HCT116 (cell line): Measurements from ENCODE around the gene TNFRSF25. TPM values are rescaled to one million over a fixed set of nuclear protein-coding genes. Genes with fewer than 3 reads are reported as not detected.

Experiments
- ATAC-seq: fragments of 200-7000 bp; cut with Tn5 transposase; 2 replicates; pipeline ENCODE4 v1.9.1; 2020; ENCODE audit warnings: mild to moderate bottlenecking, moderate library complexity
- BruUV-seq: library from RNA; stranded (reverse); fragments of 400-500 nt; replicated peaks from 2 replicates; lab custom pipeline; 2021; lab: Mats Ljungman, UMichigan
- CTCF ChIA-PET: fragments of 300-600 bp; sonication (Branson Sonifier 250); formaldehyde crosslinking; loops from one replicate; lab custom pipeline; 2021; ENCODE audit warnings: antibody characterized with exemption; lab: Charles Lee
- POLR2A ChIA-PET: fragments of 300-600, 350-600 bp; sonication (Branson Sonifier 250); formaldehyde crosslinking; loops from one replicate; lab custom pipeline; 2021; ENCODE audit warnings: antibody characterized with exemption; lab: Charles Lee
- RAD21 ChIA-PET, 2 experiments: fragments of 300-600 bp; sonication (Branson Sonifier 250); formaldehyde crosslinking; loops; one replicate each; lab custom pipeline; 2023; ENCODE audit warnings: low total read pairs in 2 of 2; ENCODE audit not compliant: uncharacterized antibody in 2 of 2, unreplicated experiment in 2 of 2, low non-redundant PET in 1 of 2; lab: Charles Lee
- DNase-seq: peaks from one replicate; pipeline ENCODE4 v3.0.0-alpha.2; 2010; ENCODE audit warnings: low read depth, low spot score
- H2AFZ ChIP-seq: fragments of 200-600 bp; shearing (Covaris generic), sonication (generic); 2 replicates; pipeline ENCODE4 v1.6.1; 2017; ENCODE audit warnings: low read depth, mixed run types, mixed read lengths, antibody characterized with exemption, low read length; ENCODE audit not compliant: poor library complexity, severe bottlenecking
- H3K27ac ChIP-seq: 2 replicates; pipeline ENCODE4 v1.5.1; 2012; ENCODE audit warnings: low read depth, low read length
- H3K27me3 ChIP-seq: fragments of 200-600 bp; sonication (generic); 2 replicates; pipeline ENCODE4 v1.6.1; 2016; ENCODE audit warnings: mixed run types, low read length, mixed read lengths; ENCODE audit not compliant: insufficient read depth
- H3K36me3 ChIP-seq, 2 experiments: fragments of 200-500 bp in 1 of 2; fragments of 200-600 bp in 1 of 2; sonication (Bioruptor generic) in 1 of 2; sonication (generic) in 1 of 2; 2 replicates each; pipeline versions ENCODE4 v1.5.1 to v1.6.1; 2014 to 2016; ENCODE audit warnings: low read length in 2 of 2, inconsistent platforms in 1 of 2, mixed read lengths in 1 of 2, mixed run types in 1 of 2; ENCODE audit not compliant: insufficient read depth in 2 of 2, control insufficient read depth in 1 of 2
- H3K4me1 ChIP-seq, 2 experiments: fragments of 200-600 bp in 1 of 2; sonication (generic) in 1 of 2; 2 replicates each; pipeline versions ENCODE4 v1.5.1 to v1.6.1; 2012 to 2017; ENCODE audit warnings: low read length in 2 of 2, inconsistent platforms in 1 of 2, mild to moderate bottlenecking in 1 of 2, mixed read lengths in 1 of 2, mixed run types in 1 of 2, moderate library complexity in 1 of 2; ENCODE audit not compliant: insufficient read depth in 2 of 2, control insufficient read depth in 1 of 2
- H3K4me2 ChIP-seq: fragments of 200-600 bp; sonication (generic); 2 replicates; pipeline ENCODE4 v1.6.1; 2017; ENCODE audit warnings: mixed run types, low read length, mixed read lengths
- H3K4me3 ChIP-seq, 2 experiments: fragments of 200-600 bp in 1 of 2; sonication (generic) in 1 of 2; replicated peaks in 1 of 2; 2 replicates each; pipeline ENCODE4 v1.5.1; 2011 to 2016; ENCODE audit warnings: low read length in 2 of 2, control low read depth in 1 of 2, low read depth in 1 of 2, mild to moderate bottlenecking in 1 of 2, mixed read lengths in 1 of 2, mixed run types in 1 of 2
- H3K79me2 ChIP-seq: fragments of 200-600 bp; sonication (generic); 2 replicates; pipeline ENCODE4 v1.6.1; 2017; ENCODE audit warnings: mild to moderate bottlenecking, mixed run types, low read length, moderate library complexity, mixed read lengths; ENCODE audit not compliant: insufficient read depth
- H3K9ac ChIP-seq: fragments of 200-600 bp; sonication (generic); 2 replicates; pipeline ENCODE4 v1.6.1; 2016; ENCODE audit warnings: low read length, mixed read lengths
- H3K9me2 ChIP-seq: fragments of 200-600 bp; sonication (generic), shearing (Covaris generic); 2 replicates; pipeline ENCODE4 v1.6.1; 2017; ENCODE audit warnings: mixed run types, mild to moderate bottlenecking, moderate library complexity; ENCODE audit not compliant: insufficient read depth
- H3K9me3 ChIP-seq, 2 experiments: fragments of 200-500 bp in 1 of 2; fragments of 200-600 bp in 1 of 2; sonication (Bioruptor generic) in 1 of 2; sonication (generic) in 1 of 2; 2 replicates each; pipeline ENCODE4 v1.6.1; 2014 to 2017; ENCODE audit warnings: low read length in 2 of 2, mixed read lengths in 2 of 2, inconsistent platforms in 1 of 2, low read depth in 1 of 2, mild to moderate bottlenecking in 1 of 2, mixed run types in 1 of 2, moderate library complexity in 1 of 2; ENCODE audit not compliant: control insufficient read depth in 1 of 2, insufficient read depth in 1 of 2
- H4K20me1 ChIP-seq: fragments of 200-600 bp; sonication (generic), shearing (Covaris generic); 2 replicates; pipeline ENCODE4 v1.6.1; 2017; ENCODE audit warnings: mixed run types, mild to moderate bottlenecking, moderate library complexity; ENCODE audit not compliant: insufficient read depth
- CBX3 ChIP-seq: IDR thresholded peaks from 2 replicates; pipeline ENCODE4 v1.6.1; 2012; ENCODE audit warnings: low read depth
- CEBPB ChIP-seq: IDR thresholded peaks from 2 replicates; pipeline ENCODE4 v1.6.1; 2012; ENCODE audit warnings: low read depth
- EGR1 ChIP-seq: IDR thresholded peaks from 2 replicates; pipeline ENCODE4 v1.6.1; 2012; ENCODE audit warnings: low read depth
- EZH2phosphoT487 ChIP-seq: fragments of 200-600 bp; IDR thresholded peaks from 2 replicates; pipeline ENCODE4 v1.6.1; 2018; ENCODE audit warnings: antibody characterized with exemption, borderline replicate concordance
- FOSL1 ChIP-seq: IDR thresholded peaks from 2 replicates; pipeline ENCODE4 v1.6.1; 2012; ENCODE audit warnings: low read depth
- JUND ChIP-seq: IDR thresholded peaks from 2 replicates; pipeline ENCODE4 v1.6.1; 2012
- POLR2A ChIP-seq: IDR thresholded peaks from 2 replicates; pipeline ENCODE4 v1.7.0; 2011; ENCODE audit warnings: borderline replicate concordance; ENCODE audit not compliant: insufficient read depth, insufficient read length; ENCODE audit errors: extremely low read depth
- RAD21 ChIP-seq: IDR thresholded peaks from 2 replicates; pipeline ENCODE4 v1.6.1; 2012; ENCODE audit warnings: low read depth, mild to moderate bottlenecking
- REST ChIP-seq: IDR thresholded peaks from 2 replicates; pipeline ENCODE4 v1.6.1; 2012; ENCODE audit warnings: low read depth
- SIN3A ChIP-seq: IDR thresholded peaks from 2 replicates; pipeline ENCODE4 v1.6.1; 2012; ENCODE audit warnings: low read depth
- SP1 ChIP-seq: IDR thresholded peaks from 2 replicates; pipeline ENCODE4 v1.6.1; 2012; ENCODE audit warnings: low read depth
- SRF ChIP-seq: IDR thresholded peaks from 2 replicates; pipeline ENCODE4 v1.6.1; 2012; ENCODE audit warnings: low read depth
- ZBTB33 ChIP-seq: IDR thresholded peaks from 2 replicates; pipeline ENCODE4 v1.6.1; 2011; ENCODE audit warnings: mild to moderate bottlenecking, low read length, moderate library complexity; ENCODE audit not compliant: insufficient replicate concordance; ENCODE audit errors: extremely low read depth
- ZFX ChIP-seq: fragments of 450-650 bp; IDR thresholded peaks from 2 replicates; pipeline ENCODE4 v1.6.1; 2017
- ZNF274 ChIP-seq: fragments of 200-500 bp; sonication (Bioruptor generic); IDR thresholded peaks from 2 replicates; pipeline ENCODE4 v1.6.1; 2014; ENCODE audit warnings: mild to moderate bottlenecking, low read depth, low read length, inconsistent platforms
- intact Hi-C: fragments of 100-400 bp; cut with micrococcal nuclease; formaldehyde crosslinking; loops from 2 replicates; pipeline ENCODE4 v1.10.0; 2022
- total RNA-seq: library from RNA; stranded (reverse); gene quantifications from one replicate; pipeline ENCODE4 v1.2.1, GENCODE V29; 2021; ENCODE audit not compliant: unreplicated experiment
- TF ChIP-seq, protein P1 (sequence below), 3 experiments: fragments of 200-600 bp in 1 of 3; sonication (generic) in 1 of 3; IDR thresholded peaks in 2 of 3; conservative IDR thresholded peaks in 1 of 3; 2 replicates each; pipeline ENCODE4 v1.5.1; 2012 to 2017; ENCODE audit warnings: low read depth in 2 of 3, low read length in 2 of 3, antibody characterized with exemption in 1 of 3, borderline replicate concordance in 1 of 3, control low read depth in 1 of 3, mild to moderate bottlenecking in 1 of 3, mixed read lengths in 1 of 3, mixed run types in 1 of 3, moderate library complexity in 1 of 3; ENCODE audit not compliant: insufficient read depth in 1 of 3
- TF ChIP-seq, protein P2 (sequence below): IDR thresholded peaks from 2 replicates; pipeline ENCODE4 v1.6.1; 2012
- TF ChIP-seq, protein P3 (sequence below): IDR thresholded peaks from 2 replicates; pipeline ENCODE4 v1.6.1; 2012

The TNFRSF25 gene
- total RNA-seq, 1 experiment from 2014 or later, result 27.5 TPM

DNA sequence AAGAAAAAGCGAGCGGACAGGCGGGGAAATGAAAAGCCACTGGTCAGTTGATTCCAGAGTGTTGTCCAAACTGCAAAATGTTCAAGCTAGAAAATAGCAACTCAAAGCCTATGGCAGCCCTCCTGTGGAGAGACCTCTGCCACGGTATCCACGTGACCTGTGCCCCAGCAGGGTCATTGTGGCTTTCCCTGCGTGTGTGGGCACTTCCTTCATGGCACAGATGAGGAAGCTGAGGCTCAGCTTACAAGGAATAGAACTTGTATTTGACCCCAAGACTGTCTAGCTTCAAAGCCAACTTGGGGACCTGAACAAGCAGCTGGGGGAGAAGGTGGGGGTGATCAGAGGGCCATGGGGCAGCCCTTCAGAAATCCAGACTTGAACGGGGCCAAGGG lies 41.1 kb upstream of the TNFRSF25 start:
- no TSS peak for BruUV-seq

More for the DNA sequence above, 41.1 kb upstream of the TNFRSF25 start:
- no peak overlapping the region for H3K4me3 ChIP-seq
- ChIA-PET CTCF (interaction anchor here (0.8 kb wide), 1 partner anchor 16 kb away, joined by 3 read pairs; no protein-coding TSS in a partner anchor), POLR2A (no interaction called here), RAD21 (no interaction called here)
- H3K4me2 ChIP-seq, result no peak overlapping the region
- H3K4me1 ChIP-seq, result no peaks in the 10 kb centered on the region
- ATAC-seq (no peak), DNase-seq (no peak)
- H3K9ac ChIP-seq, result no peak overlapping the region
- no peaks in the 10 kb centered on the region for H3K9me2 ChIP-seq
- H3K79me2 ChIP-seq, result no peaks in the 10 kb centered on the region
- no peak overlapping the region for H3K27ac ChIP-seq
- H4K20me1 ChIP-seq, result no peaks in the 10 kb centered on the region
- H3K36me3 ChIP-seq, result no peaks in the 10 kb centered on the region
- intact Hi-C loops, result no loop called here
- no peak overlapping the region for H2AFZ ChIP-seq
- TF ChIP-seq REST (no peak), CEBPB (no peak), SRF (no peak), SIN3A (no peak), ZBTB33 (no peak), ZFX (no peak), CBX3 (no peak), JUND (no peak), POLR2A (no peak), RAD21 (no peak), SP1 (no peak), FOSL1 (no peak), ZNF274 (no peak), EGR1 (no peak), EZH2phosphoT487 (no peak)
- TF ChIP-seq, protein P1, sequence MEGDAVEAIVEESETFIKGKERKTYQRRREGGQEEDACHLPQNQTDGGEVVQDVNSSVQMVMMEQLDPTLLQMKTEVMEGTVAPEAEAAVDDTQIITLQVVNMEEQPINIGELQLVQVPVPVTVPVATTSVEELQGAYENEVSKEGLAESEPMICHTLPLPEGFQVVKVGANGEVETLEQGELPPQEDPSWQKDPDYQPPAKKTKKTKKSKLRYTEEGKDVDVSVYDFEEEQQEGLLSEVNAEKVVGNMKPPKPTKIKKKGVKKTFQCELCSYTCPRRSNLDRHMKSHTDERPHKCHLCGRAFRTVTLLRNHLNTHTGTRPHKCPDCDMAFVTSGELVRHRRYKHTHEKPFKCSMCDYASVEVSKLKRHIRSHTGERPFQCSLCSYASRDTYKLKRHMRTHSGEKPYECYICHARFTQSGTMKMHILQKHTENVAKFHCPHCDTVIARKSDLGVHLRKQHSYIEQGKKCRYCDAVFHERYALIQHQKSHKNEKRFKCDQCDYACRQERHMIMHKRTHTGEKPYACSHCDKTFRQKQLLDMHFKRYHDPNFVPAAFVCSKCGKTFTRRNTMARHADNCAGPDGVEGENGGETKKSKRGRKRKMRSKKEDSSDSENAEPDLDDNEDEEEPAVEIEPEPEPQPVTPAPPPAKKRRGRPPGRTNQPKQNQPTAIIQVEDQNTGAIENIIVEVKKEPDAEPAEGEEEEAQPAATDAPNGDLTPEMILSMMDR (IDR thresholded peaks at IDR 0.05 in 2 of 3, conservative IDR thresholded peaks at IDR 0.05 in 1 of 3; ENCODE audit: borderline replicate concordance in 1 of 3, insufficient read depth in 1 of 3, low read depth in 2 of 3, low read length in 2 of 3), result no peak
- TF ChIP-seq, protein P2, sequence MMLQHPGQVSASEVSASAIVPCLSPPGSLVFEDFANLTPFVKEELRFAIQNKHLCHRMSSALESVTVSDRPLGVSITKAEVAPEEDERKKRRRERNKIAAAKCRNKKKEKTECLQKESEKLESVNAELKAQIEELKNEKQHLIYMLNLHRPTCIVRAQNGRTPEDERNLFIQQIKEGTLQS, result no peak
- TF ChIP-seq, protein P3, sequence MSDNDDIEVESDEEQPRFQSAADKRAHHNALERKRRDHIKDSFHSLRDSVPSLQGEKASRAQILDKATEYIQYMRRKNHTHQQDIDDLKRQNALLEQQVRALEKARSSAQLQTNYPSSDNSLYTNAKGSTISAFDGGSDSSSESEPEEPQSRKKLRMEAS, result no peak
- no peaks in the 10 kb centered on the region for H3K27me3 ChIP-seq
- no peaks in the 10 kb centered on the region for H3K9me3 ChIP-seq
